ENCODE data around the gene SPEF2. TPM values are rescaled to one million over a fixed set of nuclear protein-coding genes. Genes with fewer than 3 reads are reported as not detected.

The SPEF2 gene
- total and polyA plus RNA-seq, 2 of the 13 experiments (the other 11 are each of a cell fraction or from before 2014, with no cell fraction given) = 1.5 to 2.3 TPM

DNA sequence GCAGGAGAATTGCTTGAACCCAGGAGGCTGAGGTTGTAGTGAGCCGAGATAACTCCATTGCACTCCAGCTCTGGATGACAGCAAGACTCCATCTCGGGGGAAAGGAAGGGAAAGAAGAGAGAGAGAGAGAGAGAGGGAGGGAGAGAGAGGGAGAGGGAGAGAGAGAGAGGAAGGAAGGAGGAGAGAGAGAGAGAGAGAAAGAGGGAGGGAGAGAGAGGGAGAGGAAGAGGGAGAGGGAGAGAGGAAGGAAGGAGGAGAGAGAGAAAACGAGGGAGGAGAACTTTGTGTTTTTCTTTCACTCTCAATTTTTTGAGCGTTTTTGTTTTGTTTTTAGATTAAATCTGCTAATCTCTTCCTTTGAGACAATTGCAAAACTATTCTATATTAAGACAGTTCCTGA is 46.9 kb downstream of the SPEF2 start:
- POLR2A ChIA-PET = no interaction called here
- Histone ChIP-seq H3K36me3 (replicated peaks in 1 of 2; ENCODE audit: control insufficient read depth in 1 of 2, insufficient read depth in 2 of 2, low read length in 2 of 2) (no peaks in the 10 kb centered on the region), H3K27me3 (ENCODE audit: control insufficient read depth in 1 of 2, insufficient read depth in 2 of 2, low read length in 2 of 2) (no peaks in the 10 kb centered on the region), H3K79me2 (ENCODE audit: insufficient read depth, low read length) (no peaks in the 10 kb centered on the region), H3K9ac (ENCODE audit: insufficient read depth, low read depth, low read length) (no peak overlapping the region), H3K27ac (ENCODE audit: extremely low read length, insufficient read depth, low read length) (no peak overlapping the region), H4K20me1 (ENCODE audit: insufficient read depth, low read length) (no peaks in the 10 kb centered on the region), H3K9me3 (ENCODE audit: low read length) (no peaks in the 10 kb centered on the region), H3K4me2 (ENCODE audit: low read depth, low read length) (no peak overlapping the region), H3K4me3 (replicated peaks in 1 of 3; ENCODE audit: insufficient read depth in 1 of 3, low read depth in 2 of 3, low read length in 3 of 3) (no peak overlapping the region), H2AFZ (ENCODE audit: low read length) (no peak overlapping the region), H3K4me1 (ENCODE audit: insufficient read depth, low read length) (no peaks in the 10 kb centered on the region)
- in situ Hi-C loops (cut with HindIII; ENCODE audit: extremely low pct_ligation_motif_present, low pct_unique_long_range_greater_than_20kb) (no loop called here), intact Hi-C loops (cut with micrococcal nuclease; ENCODE audit: unreplicated experiment) (no loop called here)
- 32% methylated on average over 4 of the region's 4 CpGs for WGBS (ENCODE audit: low lambda C conversion rate)
- DNase-seq (ENCODE audit: low spot score) (no peak), ATAC-seq (no peak), FAIRE-seq (no peak)
- no peak for TF ChIP-seq TCF7L2 (IDR thresholded peaks at IDR 0.05; ENCODE audit: low read depth, low read length)
- no peak for TF ChIP-seq DNMT1 (CRISPR knock-in tag; IDR thresholded peaks at IDR 0.05)
- TF ChIP-seq, protein P1, sequence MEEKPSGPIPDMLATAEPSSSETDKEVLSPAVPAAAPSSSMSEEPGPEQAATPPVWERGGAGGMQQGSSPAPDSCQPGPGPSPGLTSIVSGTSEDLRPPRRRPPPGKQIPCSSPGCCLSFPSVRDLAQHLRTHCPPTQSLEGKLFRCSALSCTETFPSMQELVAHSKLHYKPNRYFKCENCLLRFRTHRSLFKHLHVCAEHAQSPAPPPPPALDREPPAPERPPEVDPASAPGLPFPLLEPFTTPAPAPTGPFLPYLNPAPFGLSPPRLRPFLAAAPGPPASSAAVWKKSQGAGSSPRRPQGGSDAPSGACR (CRISPR knock-in tag; IDR thresholded peaks at IDR 0.05) = no peak
- no peak for TF ChIP-seq ZNF292 (CRISPR knock-in tag; IDR thresholded peaks at IDR 0.05; ENCODE audit: borderline replicate concordance, low read depth)
- TF ChIP-seq, protein P2, sequence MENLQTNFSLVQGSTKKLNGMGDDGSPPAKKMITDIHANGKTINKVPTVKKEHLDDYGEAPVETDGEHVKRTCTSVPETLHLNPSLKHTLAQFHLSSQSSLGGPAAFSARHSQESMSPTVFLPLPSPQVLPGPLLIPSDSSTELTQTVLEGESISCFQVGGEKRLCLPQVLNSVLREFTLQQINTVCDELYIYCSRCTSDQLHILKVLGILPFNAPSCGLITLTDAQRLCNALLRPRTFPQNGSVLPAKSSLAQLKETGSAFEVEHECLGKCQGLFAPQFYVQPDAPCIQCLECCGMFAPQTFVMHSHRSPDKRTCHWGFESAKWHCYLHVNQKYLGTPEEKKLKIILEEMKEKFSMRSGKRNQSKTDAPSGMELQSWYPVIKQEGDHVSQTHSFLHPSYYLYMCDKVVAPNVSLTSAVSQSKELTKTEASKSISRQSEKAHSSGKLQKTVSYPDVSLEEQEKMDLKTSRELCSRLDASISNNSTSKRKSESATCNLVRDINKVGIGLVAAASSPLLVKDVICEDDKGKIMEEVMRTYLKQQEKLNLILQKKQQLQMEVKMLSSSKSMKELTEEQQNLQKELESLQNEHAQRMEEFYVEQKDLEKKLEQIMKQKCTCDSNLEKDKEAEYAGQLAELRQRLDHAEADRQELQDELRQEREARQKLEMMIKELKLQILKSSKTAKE (CRISPR knock-in tag; IDR thresholded peaks at IDR 0.05; ENCODE audit: borderline replicate concordance) = no peak
- no peak for TF ChIP-seq ZNF768 (CRISPR knock-in tag; IDR thresholded peaks at IDR 0.05)
- TF ChIP-seq MEF2D (CRISPR knock-in tag; IDR thresholded peaks at IDR 0.05) = no peak
- no TSS peak for BruUV-seq (replicated peaks)
- CTCF ChIA-PET (ENCODE audit: low intra/inter-chr PET ratio, low total read pairs) = no interaction called here
